OCI-LY7 (cell line): ENCODE data around the gene DDAH1. TPM values are rescaled to one million over a fixed set of nuclear protein-coding genes. Genes with fewer than 3 reads are reported as not detected.

ENCODE experiments used
- BruUV-seq: library from RNA; stranded (reverse); fragments of 400-500 nt; replicated peaks from 2 replicates; lab custom pipeline; 2021; lab: Mats Ljungman, UMichigan
- CTCF ChIA-PET: fragments of 300-600 bp; sonication (Branson Sonifier 250); formaldehyde crosslinking; loops from one replicate; lab custom pipeline; 2022; ENCODE audit warnings: antibody characterized with exemption; ENCODE audit not compliant: unreplicated experiment; lab: Charles Lee
- POLR2A ChIA-PET: fragments of 300-600 bp; sonication (Branson Sonifier 250); formaldehyde crosslinking; loops from one replicate; lab custom pipeline; 2022; ENCODE audit warnings: antibody characterized with exemption; lab: Charles Lee
- DNase-seq: peaks from one replicate; pipeline ENCODE4 v3.0.0-alpha.2; 2015; ENCODE audit warnings: low spot score
- H2AFZ ChIP-seq: fragments of 200-600 bp; sonication (generic), shearing (Covaris generic); 2 replicates; pipeline ENCODE4 v1.6.1; 2014; ENCODE audit warnings: mild to moderate bottlenecking, antibody characterized with exemption, low read length, moderate library complexity
- H3K27ac ChIP-seq: fragments of 200-600 bp; sonication (generic); 2 replicates; pipeline ENCODE4 v1.5.1; 2014; ENCODE audit warnings: mixed run types, low read depth, mild to moderate bottlenecking, moderate library complexity, low read length, inconsistent platforms; ENCODE audit not compliant: poor library complexity, severe bottlenecking
- H3K36me3 ChIP-seq: fragments of 200-600 bp; sonication (generic); 2 replicates; pipeline ENCODE4 v1.6.1; 2014; ENCODE audit warnings: mild to moderate bottlenecking, antibody characterized with exemption, low read length, moderate library complexity, mixed read lengths; ENCODE audit not compliant: insufficient read depth
- H3K4me1 ChIP-seq: fragments of 200-600 bp; sonication (generic); 2 replicates; pipeline ENCODE4 v1.5.1; 2014; ENCODE audit warnings: mild to moderate bottlenecking, low read length; ENCODE audit not compliant: insufficient read depth, poor library complexity, severe bottlenecking
- H3K4me2 ChIP-seq: fragments of 200-600 bp; sonication (generic); 2 replicates; pipeline ENCODE4 v1.6.1; 2014; ENCODE audit warnings: mild to moderate bottlenecking, low read length
- H3K4me3 ChIP-seq: fragments of 200-600 bp; sonication (generic); 2 replicates; pipeline ENCODE4 v1.5.1; 2014; ENCODE audit warnings: mild to moderate bottlenecking, low read depth, low read length; ENCODE audit not compliant: poor library complexity, severe bottlenecking
- H3K79me2 ChIP-seq: fragments of 200-600 bp; sonication (generic); 2 replicates; pipeline ENCODE4 v1.6.1; 2016; ENCODE audit warnings: low read depth, mild to moderate bottlenecking, low read length, moderate library complexity, mixed read lengths; ENCODE audit not compliant: insufficient read depth
- H3K9me2 ChIP-seq: fragments of 200-600 bp; sonication (generic); 2 replicates; pipeline ENCODE4 v1.6.1; 2016; ENCODE audit warnings: mild to moderate bottlenecking, low read length, mixed read lengths; ENCODE audit not compliant: insufficient read depth
- H3K9me3 ChIP-seq: fragments of 200-600 bp; sonication (generic); 2 replicates; pipeline ENCODE4 v1.6.1; 2014; ENCODE audit warnings: mild to moderate bottlenecking, mixed run types, low read length, mixed read lengths
- H4K20me1 ChIP-seq: fragments of 200-600 bp; sonication (generic); 2 replicates; pipeline ENCODE4 v1.6.1; 2014; ENCODE audit warnings: mild to moderate bottlenecking, antibody characterized with exemption, low read length, moderate library complexity, mixed read lengths; ENCODE audit not compliant: insufficient read depth
- EZH2phosphoT487 ChIP-seq: fragments of 200-600 bp; sonication (generic); IDR thresholded peaks from 2 replicates; pipeline ENCODE4 v1.6.1; 2018; ENCODE audit warnings: low read depth, borderline replicate concordance, mild to moderate bottlenecking, mixed run types, antibody characterized with exemption, low read length, moderate library complexity, mixed read lengths
- intact Hi-C: fragments of 100-400 bp; cut with micrococcal nuclease; formaldehyde crosslinking; loops from one replicate; pipeline ENCODE4 v1.10.0; 2022; ENCODE audit not compliant: unreplicated experiment
- total RNA-seq, 2 experiments: library from RNA; depleted of rRNA in 1 of 2; stranded (reverse); fragments of >200 nt in 1 of 2; shearing (Covaris generic) in 1 of 2; gene quantifications; 2 replicates each; pipeline ENCODE4 v1.2.3, GENCODE V29; 2014 to 2022
- TF ChIP-seq, protein P1 (sequence below): fragments of 200-600 bp; sonication (generic); conservative IDR thresholded peaks from 2 replicates; pipeline ENCODE4 v1.5.1; 2014; ENCODE audit warnings: mild to moderate bottlenecking, antibody characterized with exemption, low read length, moderate library complexity, mixed read lengths

The DDAH1 gene
- total RNA-seq, 2 experiments from 2014 or later: not detected

DNA sequence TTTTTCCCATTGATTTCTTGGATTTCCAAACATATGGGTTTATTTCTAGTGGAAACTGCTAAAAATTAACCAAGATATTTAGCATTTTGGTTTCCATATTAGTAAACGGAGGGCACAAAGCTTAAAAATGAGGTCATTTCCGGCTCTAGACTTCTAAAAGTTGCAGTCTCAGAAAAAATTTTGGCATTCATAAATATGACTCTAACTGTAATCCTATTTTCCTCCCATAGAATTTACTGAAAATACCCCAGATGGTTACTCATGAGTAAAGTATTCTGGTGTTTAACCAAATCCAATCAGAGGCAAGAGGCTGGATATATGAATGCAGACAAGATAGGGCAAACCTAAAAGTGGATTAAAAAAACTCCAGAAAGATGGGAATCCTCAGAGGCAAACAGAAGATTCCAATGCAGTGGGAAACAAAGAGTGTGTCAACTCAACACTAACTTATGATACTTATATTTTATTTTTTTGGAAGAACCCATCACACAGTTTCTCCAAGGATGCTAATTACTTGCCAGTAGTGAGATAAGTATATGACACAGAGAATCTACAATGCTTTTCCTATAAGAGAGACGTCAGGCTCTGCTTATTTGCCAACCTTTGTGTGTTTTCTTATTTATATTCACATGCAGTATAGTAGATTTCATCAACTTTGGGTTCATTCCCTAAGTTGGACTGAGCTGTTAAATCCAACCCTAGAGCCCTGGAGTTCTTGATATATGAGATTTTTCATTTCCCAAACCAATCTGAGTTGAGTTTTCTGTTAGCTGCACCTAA is 98.4 kb downstream of the DDAH1 start:
- Histone ChIP-seq H2AFZ (no peak overlapping the region), H3K4me1 (no peaks in the 10 kb centered on the region), H3K4me2 (no peak overlapping the region), H3K27ac (no peak overlapping the region), H3K9me2 (no peaks in the 10 kb centered on the region), H3K9me3 (no peaks in the 10 kb centered on the region), H4K20me1 (no peaks in the 10 kb centered on the region), H3K36me3 (no peaks in the 10 kb centered on the region), H3K79me2 (no peaks in the 10 kb centered on the region), H3K4me3 (no peak overlapping the region)
- TF ChIP-seq EZH2phosphoT487: no peak
- TF ChIP-seq, protein P1, sequence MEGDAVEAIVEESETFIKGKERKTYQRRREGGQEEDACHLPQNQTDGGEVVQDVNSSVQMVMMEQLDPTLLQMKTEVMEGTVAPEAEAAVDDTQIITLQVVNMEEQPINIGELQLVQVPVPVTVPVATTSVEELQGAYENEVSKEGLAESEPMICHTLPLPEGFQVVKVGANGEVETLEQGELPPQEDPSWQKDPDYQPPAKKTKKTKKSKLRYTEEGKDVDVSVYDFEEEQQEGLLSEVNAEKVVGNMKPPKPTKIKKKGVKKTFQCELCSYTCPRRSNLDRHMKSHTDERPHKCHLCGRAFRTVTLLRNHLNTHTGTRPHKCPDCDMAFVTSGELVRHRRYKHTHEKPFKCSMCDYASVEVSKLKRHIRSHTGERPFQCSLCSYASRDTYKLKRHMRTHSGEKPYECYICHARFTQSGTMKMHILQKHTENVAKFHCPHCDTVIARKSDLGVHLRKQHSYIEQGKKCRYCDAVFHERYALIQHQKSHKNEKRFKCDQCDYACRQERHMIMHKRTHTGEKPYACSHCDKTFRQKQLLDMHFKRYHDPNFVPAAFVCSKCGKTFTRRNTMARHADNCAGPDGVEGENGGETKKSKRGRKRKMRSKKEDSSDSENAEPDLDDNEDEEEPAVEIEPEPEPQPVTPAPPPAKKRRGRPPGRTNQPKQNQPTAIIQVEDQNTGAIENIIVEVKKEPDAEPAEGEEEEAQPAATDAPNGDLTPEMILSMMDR: no peak
- intact Hi-C loops: no loop called here
- CTCF ChIA-PET: no interaction called here
- POLR2A ChIA-PET: interaction anchor here (0.6 kb wide), 1 partner anchor 313 kb away, joined by 4 read pairs; no protein-coding TSS in a partner anchor
- DNase-seq: no peak
- BruUV-seq: no TSS peak

DNA sequence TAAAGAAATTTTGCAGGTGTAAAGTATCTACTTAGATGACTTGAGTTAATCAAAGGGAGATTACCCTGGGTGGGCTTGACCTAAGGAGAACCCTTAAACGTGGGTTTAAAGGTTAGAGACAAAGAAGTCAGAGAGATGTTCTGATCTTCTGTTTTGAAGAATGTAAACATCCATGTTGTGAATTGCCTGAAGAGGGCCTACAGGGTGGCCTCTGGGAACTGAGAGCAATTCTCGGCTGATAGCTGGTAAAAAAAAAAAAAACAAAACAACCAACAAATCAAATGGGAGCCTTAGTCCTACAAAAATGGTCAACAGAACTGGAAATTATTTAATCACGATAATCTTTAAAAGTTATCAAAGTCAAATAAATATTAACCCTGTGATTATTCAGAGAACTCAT is 99.1 kb downstream of the DDAH1 start:
- no peaks in the 10 kb centered on the region for H3K79me2 ChIP-seq
- no peak overlapping the region for H3K4me2 ChIP-seq
- ChIA-PET CTCF (no interaction called here), POLR2A (no interaction called here)
- no peak for DNase-seq
- no peaks in the 10 kb centered on the region for H3K4me1 ChIP-seq
- H4K20me1 ChIP-seq: no peaks in the 10 kb centered on the region
- intact Hi-C loops: no loop called here
- H3K9me3 ChIP-seq: no peaks in the 10 kb centered on the region
- H3K4me3 ChIP-seq: no peak overlapping the region
- TF ChIP-seq, protein P1: no peak
- no peak for TF ChIP-seq EZH2phosphoT487
- BruUV-seq: no TSS peak
- no peaks in the 10 kb centered on the region for H3K9me2 ChIP-seq
- no peak overlapping the region for H2AFZ ChIP-seq
- H3K27ac ChIP-seq: no peak overlapping the region
- H3K36me3 ChIP-seq: no peaks in the 10 kb centered on the region

DNA sequence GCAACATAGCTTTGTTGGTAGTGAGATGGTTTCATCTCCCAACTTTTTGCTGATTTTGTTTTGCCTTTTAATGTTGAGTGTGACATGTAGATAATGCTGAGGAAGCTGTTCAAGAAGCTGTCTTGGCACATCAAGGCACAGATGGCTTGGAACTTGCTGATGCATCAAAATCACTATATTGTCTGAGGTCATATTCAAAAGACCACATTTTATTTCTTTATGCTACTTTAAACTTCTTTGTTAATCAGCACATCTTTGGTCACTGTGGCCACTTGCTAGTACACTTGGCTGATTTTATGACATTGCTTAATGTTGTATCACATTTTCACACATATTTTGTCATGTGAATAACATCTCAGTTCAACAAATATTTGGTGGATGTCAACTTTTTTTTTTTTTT is 101.4 kb downstream of the DDAH1 start:
- intact Hi-C loops: no loop called here
- no TSS peak for BruUV-seq
- CTCF ChIA-PET: no interaction called here
- Histone ChIP-seq H3K4me1 (no peaks in the 10 kb centered on the region), H3K27ac (no peak overlapping the region), H3K79me2 (no peaks in the 10 kb centered on the region), H4K20me1 (no peaks in the 10 kb centered on the region), H3K4me3 (no peak overlapping the region), H3K9me3 (no peaks in the 10 kb centered on the region), H2AFZ (no peak overlapping the region), H3K4me2 (no peak overlapping the region), H3K9me2 (no peaks in the 10 kb centered on the region), H3K36me3 (no peaks in the 10 kb centered on the region)
- TF ChIP-seq, protein P1: no peak
- TF ChIP-seq EZH2phosphoT487: no peak
- DNase-seq: no peak
- POLR2A ChIA-PET: no interaction called here
